Vagina (tissue), 2 donors: ENCODE results near the gene BCL6.

ENCODE experiments used
- CTCF ChIP-seq, 3 experiments: fragments of 450-650 bp in 2 of 3; fragments of 200-600 bp in 1 of 3; sonication (generic) in 1 of 3; IDR thresholded peaks; one replicate each; pipeline ENCODE4 v1.5.1; 2017 to 2019; ENCODE audit warnings: antibody characterized with exemption in 3 of 3, mild to moderate bottlenecking in 2 of 3, moderate library complexity in 2 of 3
- POLR2A ChIP-seq, 2 donors: fragments of 450-650 bp; IDR thresholded peaks; one replicate each; pipeline ENCODE4 v1.6.1; 2017; ENCODE audit warnings: antibody characterized with exemption in 2 of 2, mild to moderate bottlenecking in 2 of 2, moderate library complexity in 2 of 2

- TF ChIP-seq CTCF (IDR thresholded peaks at IDR 0.05) (no peak), POLR2A (IDR thresholded peaks at IDR 0.05) (no peak)
Measured at GRCh38 chr3:187708696-187709095, 36.6 kb downstream of the BCL6 start.
